ENCODE measurements around the gene GASK1A. TPM values are rescaled to one million over a fixed set of nuclear protein-coding genes. Genes with fewer than 3 reads are reported as not detected.

The GASK1A gene
- total RNA-seq, 1 experiment from 2014 or later: 5.4 TPM

DNA sequence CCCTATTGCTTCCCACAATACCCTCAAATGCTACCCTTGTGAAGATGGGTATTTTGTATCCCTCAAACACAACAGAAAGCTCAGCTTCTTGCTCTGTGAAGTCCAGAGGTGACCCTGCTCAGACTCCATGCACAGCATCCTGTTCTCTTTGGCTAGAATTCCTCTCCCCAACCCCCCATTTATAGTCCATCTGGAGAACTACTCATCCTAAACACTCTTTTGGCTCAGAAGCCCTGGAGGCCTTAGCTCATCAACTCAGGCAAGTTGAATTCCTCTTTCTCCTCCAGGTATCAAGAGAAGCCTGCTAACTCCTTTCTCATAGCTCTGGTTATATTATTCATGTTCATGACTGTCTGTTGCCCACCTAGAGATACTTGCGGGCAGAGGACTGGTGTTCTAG, 18.3 kb upstream of the GASK1A start:
- no peak overlapping the region for H3K4me3 Mint-ChIP-seq
- H4K91ac ChIP-seq (ENCODE audit: insufficient read length, low read depth, low read length): no peak overlapping the region

More for the DNA sequence above, 18.3 kb upstream of the GASK1A start:
- Histone ChIP-seq H2BK120ac (ENCODE audit: low read depth, low read length, poor library complexity, severe bottlenecking) (no peak overlapping the region), H3K23me2 (ENCODE audit: insufficient read length, low read depth, low read length, poor library complexity, severe bottlenecking) (no peaks in the 10 kb centered on the region), H3T11ph (ENCODE audit: low read length) (no peak overlapping the region), H3K9me3 (ENCODE audit: control insufficient read depth, low read depth, low read length) (no peaks in the 10 kb centered on the region), H3K18ac (ENCODE audit: insufficient read length, low read depth, low read length) (no peak overlapping the region), H3K9ac (ENCODE audit: extremely low read depth, insufficient read length, low read length) (no peak overlapping the region), H2AFZ (ENCODE audit: low read length) (no peak overlapping the region), H3K23ac (ENCODE audit: insufficient read length, low read depth, low read length) (no peak overlapping the region), H3K4ac (ENCODE audit: low read depth, low read length) (no peak overlapping the region), H3K79me2 (ENCODE audit: insufficient read depth, low read length) (no peaks in the 10 kb centered on the region), H3K4me2 (ENCODE audit: insufficient read depth, insufficient read length, low read length) (no peak overlapping the region), H3K27me3 (ENCODE audit: insufficient read depth, low read length) (no peaks in the 10 kb centered on the region), H2BK15ac (ENCODE audit: low read depth, low read length) (no peak overlapping the region), H4K5ac (ENCODE audit: insufficient read length, low read depth, low read length) (no peak overlapping the region), H2BK5ac (ENCODE audit: insufficient read length, low read length) (no peak overlapping the region), H4K20me1 (ENCODE audit: control insufficient read depth, insufficient read depth, insufficient read length) (no peaks in the 10 kb centered on the region), H3K56ac (ENCODE audit: insufficient read length, low read depth, low read length) (no peak overlapping the region), H3K79me1 (ENCODE audit: insufficient read depth, low read depth, low read length, poor library complexity, severe bottlenecking) (no peaks in the 10 kb centered on the region), H2BK20ac (ENCODE audit: low read depth, low read length, poor library complexity, severe bottlenecking) (no peak overlapping the region), H2BK12ac (ENCODE audit: insufficient read length, low read depth, low read length) (no peak overlapping the region), H2AK5ac (ENCODE audit: insufficient read length, low read length) (no peak overlapping the region), H3K4me1 (ENCODE audit: insufficient read depth, low read length) (no peaks in the 10 kb centered on the region), H3K14ac (ENCODE audit: insufficient read depth, low read length) (no peak overlapping the region), H4K8ac (replicated peaks; ENCODE audit: insufficient read length, low read depth, low read length) (no peak overlapping the region), H3K27ac (ENCODE audit: insufficient read length, low read depth, low read length) (no peak overlapping the region)
- TF ChIP-seq, protein P1, sequence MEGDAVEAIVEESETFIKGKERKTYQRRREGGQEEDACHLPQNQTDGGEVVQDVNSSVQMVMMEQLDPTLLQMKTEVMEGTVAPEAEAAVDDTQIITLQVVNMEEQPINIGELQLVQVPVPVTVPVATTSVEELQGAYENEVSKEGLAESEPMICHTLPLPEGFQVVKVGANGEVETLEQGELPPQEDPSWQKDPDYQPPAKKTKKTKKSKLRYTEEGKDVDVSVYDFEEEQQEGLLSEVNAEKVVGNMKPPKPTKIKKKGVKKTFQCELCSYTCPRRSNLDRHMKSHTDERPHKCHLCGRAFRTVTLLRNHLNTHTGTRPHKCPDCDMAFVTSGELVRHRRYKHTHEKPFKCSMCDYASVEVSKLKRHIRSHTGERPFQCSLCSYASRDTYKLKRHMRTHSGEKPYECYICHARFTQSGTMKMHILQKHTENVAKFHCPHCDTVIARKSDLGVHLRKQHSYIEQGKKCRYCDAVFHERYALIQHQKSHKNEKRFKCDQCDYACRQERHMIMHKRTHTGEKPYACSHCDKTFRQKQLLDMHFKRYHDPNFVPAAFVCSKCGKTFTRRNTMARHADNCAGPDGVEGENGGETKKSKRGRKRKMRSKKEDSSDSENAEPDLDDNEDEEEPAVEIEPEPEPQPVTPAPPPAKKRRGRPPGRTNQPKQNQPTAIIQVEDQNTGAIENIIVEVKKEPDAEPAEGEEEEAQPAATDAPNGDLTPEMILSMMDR (conservative IDR thresholded peaks at IDR 0.05): no peak
- no peaks in the 10 kb centered on the region for H3K4me1 Mint-ChIP-seq
- H3K27ac Mint-ChIP-seq: no peak overlapping the region
- DNase-seq: no peak
- no peaks in the 10 kb centered on the region for H3K9me3 Mint-ChIP-seq
- WGBS (ENCODE audit: extremely low coverage, insufficient read length, low lambda C conversion rate): no CpG with 5 or more reads among the region's 1 CpG
- peaks cover 7% of the 10 kb centered on the region; the same call in 1 of the 2 replicates for H3K27me3 Mint-ChIP-seq (ENCODE audit: low read depth)
- no peaks in the 10 kb centered on the region for H3K36me3 Mint-ChIP-seq (ENCODE audit: insufficient read depth in 1 of 3, low read depth in 3 of 3)

Data from H9 (cell line).